Fibroblast of mammary gland (primary cell): Measurements from ENCODE around the gene SELENBP1.

Experiments
- DNase-seq: peaks from one replicate; pipeline ENCODE4 v3.0.0-alpha.2; 2010; ENCODE audit warnings: low read depth
- H3K4me3 ChIP-seq: 2 replicates; pipeline ENCODE4 v1.5.1; 2011; ENCODE audit warnings: low read depth, mild to moderate bottlenecking, low read length, moderate library complexity; ENCODE audit not compliant: control insufficient read depth
- TF ChIP-seq, protein P1 (sequence below): conservative IDR thresholded peaks from 2 replicates; pipeline ENCODE4 v1.5.1; 2011; ENCODE audit warnings: low read depth, low read length, inconsistent platforms; ENCODE audit not compliant: control insufficient read depth, insufficient read depth

SELENBP1 gene

DNA sequence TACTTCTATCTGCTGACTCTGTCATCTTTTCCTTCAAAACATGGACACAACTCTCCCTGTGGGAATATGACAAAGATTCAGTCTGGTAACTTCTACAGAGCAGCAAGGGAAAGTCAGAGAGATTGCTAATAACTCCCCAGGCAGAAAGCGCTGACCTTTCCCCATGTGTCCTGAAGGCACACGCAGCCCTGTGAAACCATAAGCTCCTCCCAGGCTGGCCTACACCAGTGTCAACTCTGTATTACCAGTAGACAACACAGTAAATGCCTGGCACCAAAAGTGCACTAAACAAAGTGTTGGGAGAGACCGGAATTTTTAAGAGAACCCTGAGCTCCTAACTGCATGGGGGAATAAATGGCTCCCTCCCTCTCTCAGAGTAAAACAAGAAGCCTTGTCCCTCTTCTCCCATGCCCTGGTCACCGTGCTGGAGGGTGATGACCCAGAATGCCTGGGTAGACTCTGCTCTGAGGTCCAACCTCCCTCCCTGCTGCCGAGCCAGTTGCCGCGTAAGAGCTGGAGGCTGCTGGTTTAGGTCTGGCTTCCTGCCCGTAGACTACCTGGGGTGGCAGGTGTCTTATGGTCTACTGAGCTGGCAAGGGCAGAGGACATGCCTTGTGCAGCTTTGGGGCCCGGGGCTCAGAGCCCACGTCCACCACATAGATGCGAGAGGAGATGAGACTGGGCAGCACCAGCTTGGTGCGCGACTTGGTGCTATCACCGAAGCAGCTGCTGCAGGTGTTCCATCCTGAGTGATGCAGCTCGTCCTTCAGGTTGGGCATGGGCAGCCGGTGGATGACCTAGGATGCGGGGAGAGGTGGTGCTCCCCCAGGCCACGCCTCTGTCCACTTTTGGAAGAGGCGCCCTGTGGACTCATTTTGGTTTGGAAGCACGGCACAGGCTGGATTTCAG lies 3.9 kb downstream of the SELENBP1 start:
- DNase-seq: no peak
- TF ChIP-seq, protein P1, sequence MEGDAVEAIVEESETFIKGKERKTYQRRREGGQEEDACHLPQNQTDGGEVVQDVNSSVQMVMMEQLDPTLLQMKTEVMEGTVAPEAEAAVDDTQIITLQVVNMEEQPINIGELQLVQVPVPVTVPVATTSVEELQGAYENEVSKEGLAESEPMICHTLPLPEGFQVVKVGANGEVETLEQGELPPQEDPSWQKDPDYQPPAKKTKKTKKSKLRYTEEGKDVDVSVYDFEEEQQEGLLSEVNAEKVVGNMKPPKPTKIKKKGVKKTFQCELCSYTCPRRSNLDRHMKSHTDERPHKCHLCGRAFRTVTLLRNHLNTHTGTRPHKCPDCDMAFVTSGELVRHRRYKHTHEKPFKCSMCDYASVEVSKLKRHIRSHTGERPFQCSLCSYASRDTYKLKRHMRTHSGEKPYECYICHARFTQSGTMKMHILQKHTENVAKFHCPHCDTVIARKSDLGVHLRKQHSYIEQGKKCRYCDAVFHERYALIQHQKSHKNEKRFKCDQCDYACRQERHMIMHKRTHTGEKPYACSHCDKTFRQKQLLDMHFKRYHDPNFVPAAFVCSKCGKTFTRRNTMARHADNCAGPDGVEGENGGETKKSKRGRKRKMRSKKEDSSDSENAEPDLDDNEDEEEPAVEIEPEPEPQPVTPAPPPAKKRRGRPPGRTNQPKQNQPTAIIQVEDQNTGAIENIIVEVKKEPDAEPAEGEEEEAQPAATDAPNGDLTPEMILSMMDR: no peak
- H3K4me3 ChIP-seq: no peak overlapping the region

DNA sequence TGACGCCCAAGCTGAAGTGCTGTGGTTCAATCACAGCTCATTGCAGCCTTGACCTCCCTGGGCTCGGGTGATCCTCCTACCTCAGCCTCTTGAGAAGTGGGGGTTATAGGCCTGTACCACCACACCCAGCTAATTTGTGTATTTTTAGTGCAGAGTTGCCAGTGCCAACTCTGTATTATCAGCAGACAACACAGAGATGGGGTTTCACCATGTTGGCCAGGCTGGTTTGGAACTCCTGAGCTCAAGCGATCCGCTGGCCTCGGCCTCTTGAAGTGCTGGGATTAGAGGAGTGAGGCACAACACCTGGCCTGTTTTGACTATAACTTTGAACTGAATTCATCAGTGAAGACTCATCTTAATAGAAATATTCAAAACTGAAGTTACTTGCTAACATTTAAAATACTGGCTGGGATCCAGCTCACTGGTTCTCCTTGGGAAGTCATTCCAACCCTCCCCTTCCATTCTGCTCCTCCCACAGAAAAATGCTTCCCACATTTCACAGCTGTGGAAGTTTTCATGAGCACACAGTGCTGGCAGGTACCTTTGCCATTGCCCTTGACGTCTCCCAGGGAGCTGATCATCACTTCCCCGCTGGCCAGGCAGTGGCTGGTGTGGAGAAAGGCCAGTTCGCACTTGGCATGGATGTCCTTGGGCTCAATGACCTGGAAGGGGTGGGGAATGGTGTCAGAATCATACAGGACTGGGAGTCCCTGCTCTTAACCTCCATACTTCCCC lies 4.7 kb downstream of the SELENBP1 start:
- DNase-seq: no peak
- TF ChIP-seq, protein P1: no peak

DNA sequence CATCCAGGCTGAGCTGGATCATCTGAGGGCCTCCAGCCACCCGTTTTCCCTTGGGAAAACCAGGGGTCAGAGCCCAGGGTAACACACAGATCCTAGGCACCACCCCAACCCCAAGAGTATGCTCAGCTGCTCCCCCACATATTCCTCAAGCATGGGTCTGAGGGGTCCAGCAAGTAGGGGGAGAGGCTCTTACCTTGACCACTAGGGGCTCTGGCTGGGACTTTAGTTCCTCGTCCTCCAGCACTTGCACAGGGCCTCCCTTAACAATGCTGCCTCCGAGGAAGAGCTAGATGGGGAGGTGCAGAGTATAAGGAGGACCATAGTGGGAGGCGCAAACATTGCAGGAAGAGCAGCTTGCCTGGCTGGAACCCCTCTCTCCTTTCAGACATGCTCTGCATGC lies 7.5 kb downstream of the SELENBP1 start:
- H3K4me3 ChIP-seq: no peak overlapping the region
- no peak for DNase-seq
- TF ChIP-seq, protein P1: no peak

More for the DNA sequence above, 4.7 kb downstream of the SELENBP1 start:
- H3K4me3 ChIP-seq: no peak overlapping the region

DNA sequence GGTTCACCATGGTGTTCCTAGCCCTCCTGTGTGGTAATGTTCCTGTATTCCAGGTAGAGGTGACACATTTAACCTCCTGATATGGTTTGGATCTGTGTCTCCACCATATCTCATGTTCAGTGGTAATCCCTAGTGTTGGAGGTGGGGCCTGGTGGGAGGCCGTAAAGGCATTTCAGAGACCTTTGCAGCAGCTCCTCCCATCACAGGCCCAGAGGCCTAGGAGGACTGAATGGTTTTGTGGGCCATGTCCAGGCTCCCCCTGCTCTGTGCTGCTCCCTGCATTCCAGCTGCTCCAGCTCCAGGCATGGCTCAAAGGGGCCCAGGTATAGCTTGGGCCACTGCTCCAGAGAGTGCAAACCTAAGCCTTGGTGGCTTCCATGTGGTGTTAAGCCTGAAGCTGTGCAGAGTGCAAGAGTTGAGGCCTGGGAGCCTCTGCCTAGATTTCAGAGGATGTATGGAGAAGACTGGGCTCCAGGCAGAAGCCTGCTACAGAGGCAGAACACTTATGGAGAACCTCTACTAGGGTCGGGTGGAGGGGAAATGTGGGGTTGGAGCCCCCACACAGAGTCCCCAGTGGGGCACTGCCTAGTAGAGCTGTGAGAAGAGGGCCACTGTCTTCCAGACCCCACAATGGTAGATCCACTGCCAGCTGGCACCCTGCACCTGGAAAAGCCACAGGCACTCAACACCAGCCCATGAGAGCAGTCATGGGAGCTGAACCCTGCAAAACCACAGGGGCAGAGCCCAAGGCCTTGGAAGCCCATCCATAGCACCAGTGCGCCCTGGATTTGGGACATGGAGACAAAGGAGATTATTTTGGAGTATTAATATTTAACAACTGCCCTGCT lies 10.0 kb downstream of the SELENBP1 start:
- no peak overlapping the region for H3K4me3 ChIP-seq
- TF ChIP-seq, protein P1: no peak
- DNase-seq: no peak

DNA sequence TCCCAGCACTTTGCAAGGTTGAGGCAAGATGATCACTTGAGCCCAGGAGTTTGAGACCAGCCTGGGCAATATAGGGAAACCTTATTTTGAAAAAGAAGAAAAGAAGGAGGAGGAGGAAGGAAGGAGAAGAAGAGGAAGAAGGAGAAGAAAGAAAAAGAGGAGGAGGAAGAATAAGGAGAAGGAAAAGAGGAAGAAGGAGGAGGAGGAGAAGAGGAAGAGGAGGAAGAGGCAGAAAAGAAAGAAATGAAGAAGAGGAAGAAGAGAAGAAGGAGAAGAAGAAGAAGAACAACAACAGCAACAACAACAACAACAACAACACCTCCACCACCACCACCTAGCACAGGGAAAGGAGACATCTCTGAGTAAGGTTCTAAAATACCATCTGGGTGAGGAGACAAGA lies 10.6 kb downstream of the SELENBP1 start:
- no peak for DNase-seq
- H3K4me3 ChIP-seq: no peak overlapping the region
- TF ChIP-seq, protein P1: no peak

DNA sequence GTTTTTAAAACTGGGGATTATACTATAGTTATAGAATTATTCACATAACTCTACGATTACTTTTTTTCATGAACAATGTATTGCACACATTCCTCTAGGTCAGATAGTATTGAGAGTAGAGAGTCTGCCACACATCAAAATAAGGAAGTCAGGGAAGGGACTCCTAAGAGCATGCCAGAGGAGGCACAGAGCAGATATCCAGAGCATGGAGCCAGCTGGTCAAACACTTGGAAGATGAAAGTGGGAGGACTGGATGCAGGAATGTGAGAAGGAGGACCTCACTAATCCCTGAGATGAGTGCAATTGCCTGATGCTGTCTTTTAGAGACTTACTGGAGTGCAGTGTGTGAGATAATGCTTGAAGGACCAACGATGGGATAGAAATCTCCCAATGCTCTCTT lies 15.8 kb downstream of the SELENBP1 start:
- TF ChIP-seq, protein P1: no peak
- no peak for DNase-seq
- H3K4me3 ChIP-seq: no peak overlapping the region
